GM21619 (cell line): ENCODE results near the gene RHOJ.

Source experiments
- ATAC-seq: cut with Tn5 transposase; IDR thresholded peaks from one replicate; pipeline ENCODE4 v1.9.1; 2021; ENCODE audit not compliant: unreplicated experiment

Gene RHOJ

DNA sequence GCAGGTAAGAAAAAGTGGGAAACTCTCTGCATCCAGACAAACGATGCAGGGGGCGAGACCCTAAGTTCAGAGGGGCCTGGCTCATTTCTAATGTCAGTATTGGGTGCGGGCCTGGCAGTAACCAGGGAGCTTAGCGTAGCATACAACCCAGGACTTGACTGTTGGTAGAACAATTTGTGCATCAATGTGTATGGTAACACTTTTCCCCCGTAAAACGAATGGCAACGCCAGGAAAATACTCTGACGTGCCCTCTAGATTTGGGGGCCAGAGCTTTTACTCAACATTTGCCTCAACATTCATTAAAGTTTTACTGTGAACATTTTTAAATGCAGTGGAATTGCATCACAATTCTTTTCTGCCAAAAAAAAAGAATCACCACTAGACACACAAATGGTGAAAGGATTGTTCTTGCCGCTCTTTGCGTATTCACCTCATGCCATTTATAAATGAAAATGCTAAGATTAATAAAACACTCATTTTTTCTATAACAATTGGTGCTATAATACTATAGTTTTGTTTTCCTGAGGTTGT is 867 bp downstream of the RHOJ start:
- ATAC-seq = no peak

DNA sequence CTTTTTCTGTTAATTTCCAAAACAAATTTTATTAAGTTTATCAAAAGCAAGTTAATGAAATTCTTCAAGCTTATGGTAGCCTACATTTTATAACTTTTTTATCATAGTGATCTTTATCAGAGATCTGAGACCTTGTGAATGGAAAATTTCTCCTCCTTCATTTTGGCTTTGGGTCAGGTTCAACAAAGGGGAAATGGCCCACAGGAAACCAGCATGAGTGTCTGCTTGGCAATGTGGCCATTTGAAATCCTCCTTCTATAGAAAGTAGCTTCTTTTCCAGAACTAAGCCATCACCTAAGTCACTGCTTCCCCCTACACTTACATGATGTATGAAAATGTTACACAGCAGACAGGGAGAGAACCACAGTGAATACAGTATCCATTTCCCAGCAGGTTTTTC is 1.6 kb downstream of the RHOJ start:
- ATAC-seq = no peak

- ATAC-seq = no peak
Measured at GRCh38 chr14:63209160-63209559, 4.9 kb downstream of the RHOJ start.

GRCh38 chr14:63210812-63211211 is 6.6 kb downstream of the RHOJ start:
- ATAC-seq = no peak

DNA sequence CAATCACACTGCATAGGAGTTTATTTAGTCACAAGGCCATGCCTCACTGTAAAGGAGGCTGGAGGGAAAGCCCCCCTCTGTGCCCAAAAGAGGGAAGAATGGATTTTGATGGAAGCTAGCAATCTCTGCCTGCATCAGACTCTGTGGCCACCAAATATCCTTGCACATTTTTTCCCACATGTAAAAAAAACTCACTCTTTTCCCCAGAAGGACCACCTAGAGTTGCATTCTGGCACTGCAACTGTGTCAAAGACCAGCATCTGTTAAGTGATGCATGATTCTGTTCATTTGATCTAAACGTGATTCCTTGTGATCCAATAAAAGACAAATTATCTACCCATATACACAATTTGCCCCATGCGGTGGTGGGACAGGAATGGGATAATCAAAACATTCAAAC is 8.0 kb downstream of the RHOJ start:
- no peak for ATAC-seq

DNA sequence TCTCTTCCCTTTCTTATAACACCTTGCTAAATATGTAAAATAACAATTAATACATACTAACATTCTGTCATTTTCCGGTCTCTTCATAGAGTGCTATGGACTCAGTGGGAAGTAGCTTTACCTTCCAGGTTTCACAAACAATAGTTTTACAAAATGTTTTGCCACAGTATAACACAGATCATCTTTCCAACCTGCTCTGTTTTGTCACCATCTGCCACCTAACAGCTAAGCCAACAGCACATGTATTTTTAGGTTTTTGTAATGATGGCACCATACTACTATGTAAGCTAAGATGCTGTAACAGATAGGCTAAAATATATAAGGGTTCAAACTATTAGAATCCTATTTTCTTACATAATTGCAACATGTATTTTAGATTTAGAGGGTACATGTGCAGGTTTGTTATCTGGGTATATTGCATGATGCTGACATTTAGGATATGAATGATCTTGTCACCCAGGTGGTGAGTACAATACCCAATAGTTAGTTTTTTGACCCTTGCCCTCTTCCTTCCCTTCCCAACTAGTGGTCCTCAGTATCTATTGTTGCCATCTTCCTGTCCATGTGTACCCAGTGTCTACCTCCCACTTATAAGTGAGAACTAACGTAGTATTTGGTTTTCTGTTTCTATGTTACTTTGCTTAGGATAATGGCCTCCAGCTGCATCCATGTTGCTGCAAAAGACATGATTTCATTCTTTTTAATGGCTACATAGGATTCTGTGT is 8.7 kb downstream of the RHOJ start:
- ATAC-seq = no peak

- no peak for ATAC-seq
Measured at GRCh38 chr14:63214417-63215196, 10.4 kb downstream of the RHOJ start.

- no peak for ATAC-seq
Measured at GRCh38 chr14:63220526-63220925, 16.3 kb downstream of the RHOJ start.

DNA sequence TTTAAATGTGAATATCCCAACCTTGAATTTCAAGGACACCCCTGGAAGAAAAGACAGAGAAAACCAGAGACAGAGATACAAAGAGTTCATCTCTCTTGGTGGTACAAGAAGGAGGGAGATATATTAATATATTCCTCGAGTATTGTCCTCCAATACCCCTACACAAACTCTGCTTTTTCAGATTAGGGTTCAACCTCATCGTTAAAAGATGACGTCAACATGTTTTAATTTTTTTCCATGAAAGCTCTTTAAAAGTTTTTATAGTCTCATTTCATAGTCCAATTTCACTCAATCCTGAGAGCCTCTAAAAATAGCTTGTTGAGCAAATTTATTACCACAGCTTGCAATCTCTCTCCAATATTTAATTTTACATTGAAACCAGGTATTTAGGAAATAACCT is 19.4 kb downstream of the RHOJ start:
- no peak for ATAC-seq

DNA sequence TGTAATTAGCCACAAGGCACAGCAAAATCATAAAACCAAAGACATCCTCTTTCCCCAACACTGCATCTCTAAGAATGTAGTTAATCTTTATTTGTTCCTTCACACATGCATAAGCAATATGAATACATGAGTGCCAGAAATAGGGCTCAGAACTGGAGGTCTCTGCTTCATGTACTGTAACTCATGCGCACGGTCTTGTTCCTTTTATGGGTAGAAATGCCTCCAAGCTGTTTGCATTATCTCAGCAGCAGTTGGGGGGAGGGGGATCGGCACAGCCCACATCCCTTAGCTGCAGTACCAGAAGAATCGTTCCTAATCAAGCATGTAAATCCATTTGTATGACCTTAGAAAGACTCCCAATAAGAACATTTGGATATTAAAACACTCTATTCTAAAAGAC is 20.0 kb downstream of the RHOJ start:
- ATAC-seq = no peak

GRCh38 chr14:63228217-63228616 is 24.0 kb downstream of the RHOJ start:
- ATAC-seq = no peak

DNA sequence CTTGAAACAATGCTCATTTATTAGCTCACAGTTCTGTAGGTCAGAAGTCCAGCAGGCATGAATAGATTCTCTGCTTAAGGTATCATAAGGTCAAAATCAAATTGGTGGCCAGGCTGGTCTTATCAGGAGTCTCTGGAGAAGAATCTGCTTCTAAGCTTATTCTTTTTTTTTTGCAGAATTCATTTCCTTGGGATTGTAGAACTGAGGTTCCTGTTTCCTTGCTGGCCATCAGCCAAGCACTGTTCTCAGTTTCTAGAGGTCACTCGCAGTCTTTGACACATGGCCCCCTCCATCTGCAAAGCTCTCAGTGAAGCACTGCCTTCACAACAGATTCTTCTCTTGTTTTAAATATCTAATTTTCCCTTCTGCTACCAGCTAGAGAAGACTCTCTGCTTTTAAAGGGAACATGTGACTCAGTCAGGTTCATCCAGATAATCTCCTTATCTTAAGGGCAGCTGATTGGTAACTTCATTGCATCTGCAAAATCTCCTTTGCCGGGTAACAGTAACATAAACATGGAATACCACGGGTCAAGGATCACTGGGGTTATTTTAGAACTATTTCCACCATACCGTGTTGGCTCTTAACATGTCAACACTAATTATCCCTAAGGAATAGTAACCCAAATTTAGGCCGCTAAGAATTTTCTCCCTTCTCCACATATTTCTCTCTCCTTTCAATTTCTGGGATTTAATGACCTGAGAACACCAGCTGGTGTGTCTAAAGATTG is 25.3 kb downstream of the RHOJ start:
- no peak for ATAC-seq

GRCh38 chr14:63231766-63232165 is 27.5 kb downstream of the RHOJ start:
- no peak for ATAC-seq

DNA sequence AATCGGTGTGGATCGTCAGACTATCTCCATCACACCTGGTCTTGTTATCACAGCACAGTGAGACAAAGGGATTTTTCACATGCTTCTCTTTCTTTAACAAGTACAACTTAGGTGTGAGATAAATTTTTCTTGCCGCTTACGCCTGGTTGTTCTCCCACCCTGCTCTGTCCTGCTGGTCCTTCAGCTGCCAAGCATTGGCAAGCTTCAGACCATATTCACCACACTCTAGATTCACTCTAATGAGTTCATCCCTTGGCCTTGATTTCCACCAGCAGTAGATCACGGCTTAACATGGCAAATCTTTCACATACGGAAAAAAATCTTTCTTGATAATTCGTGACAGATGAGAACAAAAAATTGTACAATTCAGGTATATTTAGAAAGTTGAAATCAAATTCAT is 33.5 kb downstream of the RHOJ start:
- no peak for ATAC-seq

GRCh38 chr14:63240221-63240620 is 36.0 kb downstream of the RHOJ start:
- ATAC-seq = no peak

GRCh38 chr14:63241096-63241495 is 36.9 kb downstream of the RHOJ start:
- no peak for ATAC-seq

DNA sequence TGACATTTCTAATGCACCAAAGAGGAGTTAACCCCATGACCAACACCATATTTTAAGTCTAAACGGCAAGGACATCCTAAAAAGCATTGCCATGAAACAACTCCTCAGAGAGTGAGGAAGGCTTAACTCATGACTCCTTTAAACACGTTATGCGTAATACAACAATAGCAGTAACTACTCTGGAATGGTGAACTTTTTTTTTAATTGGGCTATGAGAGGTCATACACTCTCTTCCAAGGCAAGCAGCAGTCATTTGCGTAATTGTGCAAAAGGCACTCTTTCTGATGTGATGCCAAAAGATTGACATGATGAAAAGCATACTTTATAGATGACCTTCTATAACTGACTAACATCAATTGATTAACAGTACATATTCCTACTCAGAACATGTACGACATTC is 39.4 kb downstream of the RHOJ start:
- ATAC-seq = no peak

DNA sequence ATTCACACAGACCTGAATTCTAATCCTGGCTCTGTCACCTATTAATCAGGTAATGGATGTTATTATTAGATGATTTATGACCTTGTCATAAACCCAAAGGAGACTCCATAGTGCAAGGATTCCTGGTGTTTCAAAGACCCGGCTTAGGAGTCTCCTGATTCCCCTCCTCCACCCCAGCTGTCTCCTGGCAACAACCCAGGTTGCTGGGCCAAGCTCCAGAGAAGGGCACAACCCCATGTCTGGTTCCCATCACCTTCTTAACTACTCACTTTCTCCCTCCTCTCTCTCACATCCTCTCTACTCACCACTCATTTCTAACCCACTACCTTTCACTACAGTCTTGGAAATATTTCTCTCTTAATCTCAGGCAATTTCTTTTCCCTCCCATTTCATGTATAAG is 41.6 kb downstream of the RHOJ start:
- ATAC-seq = no peak

- no peak for ATAC-seq
Measured at GRCh38 chr14:63248211-63248610, 44.0 kb downstream of the RHOJ start.

- no peak for ATAC-seq
Measured at GRCh38 chr14:63249092-63249491, 44.8 kb downstream of the RHOJ start.

DNA sequence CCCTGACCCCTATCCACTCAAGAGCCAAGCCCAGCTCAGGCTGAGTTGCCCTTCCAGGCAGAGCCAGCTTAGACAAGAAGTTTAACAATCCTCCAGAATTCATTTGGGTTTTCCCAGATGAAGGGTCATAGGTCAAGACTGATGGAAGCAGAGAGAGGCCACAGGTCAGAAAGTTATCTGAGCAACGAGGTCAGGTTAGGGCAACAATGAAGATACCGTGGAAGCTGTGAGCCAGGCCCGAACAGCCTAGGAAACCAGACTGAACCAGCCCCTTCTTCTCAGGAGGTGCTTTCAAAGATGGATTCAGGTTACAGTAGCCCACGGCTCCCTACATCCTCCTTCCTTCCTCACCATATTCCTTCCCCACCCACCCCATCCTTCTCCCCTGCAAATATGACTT is 53.1 kb downstream of the RHOJ start:
- ATAC-seq = no peak

DNA sequence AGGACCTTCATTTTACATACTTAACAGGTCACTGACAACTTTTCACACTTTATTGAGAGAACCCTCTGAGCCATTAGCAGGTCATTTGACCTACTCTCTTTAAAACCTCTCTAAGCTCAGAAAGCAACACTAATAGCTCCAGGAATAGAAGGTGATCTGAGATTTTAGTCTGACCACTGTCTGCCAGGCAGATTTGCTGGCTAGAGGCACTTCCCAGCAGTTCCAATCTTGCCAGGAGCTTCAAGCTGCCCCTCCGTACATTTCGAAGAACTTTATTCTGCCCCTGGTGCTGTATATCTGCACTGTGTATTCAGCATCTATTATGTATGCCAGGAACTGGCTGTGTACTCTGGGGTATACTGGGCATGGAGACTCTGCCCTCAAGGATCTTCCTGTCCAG is 58.2 kb downstream of the RHOJ start:
- ATAC-seq = no peak
